ENCODE results near the gene TMEM108. TPM values are rescaled to one million over a fixed set of nuclear protein-coding genes. Genes with fewer than 3 reads are reported as not detected.

The TMEM108 gene
- total RNA-seq, 4 donors from 2014 or later, result 0.54 to 2.9 (median 1.4) TPM

DNA sequence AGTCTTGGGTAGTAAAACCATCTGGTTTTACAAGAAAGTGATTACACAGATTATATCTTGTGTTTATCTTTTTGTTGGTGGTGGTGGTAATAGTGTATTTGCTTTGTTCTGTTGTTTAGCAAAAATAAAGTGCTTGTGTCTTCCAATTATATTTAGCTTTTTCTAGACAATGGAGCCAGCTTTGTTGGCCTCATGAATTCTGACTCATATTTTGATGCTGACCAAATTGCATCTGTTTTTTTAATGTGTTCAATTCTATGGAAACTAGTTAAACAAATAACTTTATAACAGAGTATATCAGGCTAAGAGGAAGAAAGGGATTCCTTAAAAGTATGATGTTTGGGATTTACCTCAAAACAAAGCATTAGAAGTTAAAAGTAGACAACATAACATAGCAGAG lies 292.3 kb downstream of the TMEM108 start:
- TF ChIP-seq POLR2A (IDR thresholded peaks at IDR 0.05), result no peak
- TF ChIP-seq, protein P1, sequence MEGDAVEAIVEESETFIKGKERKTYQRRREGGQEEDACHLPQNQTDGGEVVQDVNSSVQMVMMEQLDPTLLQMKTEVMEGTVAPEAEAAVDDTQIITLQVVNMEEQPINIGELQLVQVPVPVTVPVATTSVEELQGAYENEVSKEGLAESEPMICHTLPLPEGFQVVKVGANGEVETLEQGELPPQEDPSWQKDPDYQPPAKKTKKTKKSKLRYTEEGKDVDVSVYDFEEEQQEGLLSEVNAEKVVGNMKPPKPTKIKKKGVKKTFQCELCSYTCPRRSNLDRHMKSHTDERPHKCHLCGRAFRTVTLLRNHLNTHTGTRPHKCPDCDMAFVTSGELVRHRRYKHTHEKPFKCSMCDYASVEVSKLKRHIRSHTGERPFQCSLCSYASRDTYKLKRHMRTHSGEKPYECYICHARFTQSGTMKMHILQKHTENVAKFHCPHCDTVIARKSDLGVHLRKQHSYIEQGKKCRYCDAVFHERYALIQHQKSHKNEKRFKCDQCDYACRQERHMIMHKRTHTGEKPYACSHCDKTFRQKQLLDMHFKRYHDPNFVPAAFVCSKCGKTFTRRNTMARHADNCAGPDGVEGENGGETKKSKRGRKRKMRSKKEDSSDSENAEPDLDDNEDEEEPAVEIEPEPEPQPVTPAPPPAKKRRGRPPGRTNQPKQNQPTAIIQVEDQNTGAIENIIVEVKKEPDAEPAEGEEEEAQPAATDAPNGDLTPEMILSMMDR (IDR thresholded peaks at IDR 0.05), result no peak
- intact Hi-C loops (cut with DNase I; ENCODE audit: low total_unique reads), result no loop called here
- H3K4me3 ChIP-seq (ENCODE audit: low read depth, poor library complexity, severe bottlenecking), result no peak overlapping the region
- no peak for DNase-seq (ENCODE audit: low spot score in 2 of 2)

DNA sequence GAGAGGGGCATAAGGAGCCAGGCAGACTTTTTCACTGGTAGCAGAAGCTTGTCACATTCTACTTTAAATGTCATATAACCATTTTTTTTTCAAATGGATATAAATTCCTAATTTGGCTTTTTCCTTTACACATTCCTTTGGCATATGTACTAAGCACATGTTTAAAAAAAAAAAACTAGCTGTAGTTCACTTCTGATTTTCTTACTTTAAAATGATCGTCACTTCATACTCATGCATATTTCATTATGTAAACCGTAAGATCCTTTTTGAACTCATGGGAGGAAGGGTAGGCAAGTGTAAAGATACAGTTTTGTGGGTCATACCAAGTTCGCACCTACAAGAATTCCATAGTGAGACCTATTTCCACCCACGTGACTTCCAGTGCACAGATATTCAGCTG lies 316.5 kb downstream of the TMEM108 start:
- no peak for DNase-seq (ENCODE audit: low spot score in 2 of 2)
- H3K4me3 ChIP-seq (ENCODE audit: low read depth, poor library complexity, severe bottlenecking), result no peak overlapping the region
- TF ChIP-seq, protein P1 (IDR thresholded peaks at IDR 0.05), result no peak
- TF ChIP-seq POLR2A (IDR thresholded peaks at IDR 0.05), result no peak
- WGBS, 2 donors, result 74 to 75% methylated on average over 4 of the region's 4 CpGs
- intact Hi-C loops (cut with DNase I; ENCODE audit: low total_unique reads), result no loop called here

DNA sequence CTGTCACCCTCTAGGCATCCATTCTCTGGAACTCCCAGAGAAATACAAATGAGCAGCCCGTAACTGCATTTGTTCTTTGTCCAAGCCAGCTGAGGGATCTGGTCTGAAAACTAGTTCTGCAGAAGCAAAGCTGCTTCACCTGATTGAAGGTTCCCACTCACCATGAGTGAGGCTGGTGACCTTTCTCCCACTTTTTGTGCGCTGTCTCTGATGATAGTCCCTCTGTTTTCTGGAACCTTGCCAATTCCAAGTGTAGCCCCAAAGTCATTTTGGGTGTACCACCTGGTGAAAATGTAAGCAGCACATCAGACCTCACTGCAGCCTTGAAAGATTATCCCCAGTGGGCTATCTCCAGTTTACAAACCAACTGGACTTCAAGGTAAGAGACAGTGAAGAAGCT lies 322.3 kb downstream of the TMEM108 start:
- intact Hi-C loops (cut with DNase I; ENCODE audit: low total_unique reads), result no loop called here
- no peak for TF ChIP-seq POLR2A (IDR thresholded peaks at IDR 0.05)
- TF ChIP-seq, protein P1 (IDR thresholded peaks at IDR 0.05), result no peak
- WGBS, 2 donors, result 91 to 94% methylated on average over 2 of the region's 2 CpGs
- DNase-seq (ENCODE audit: low spot score in 2 of 2), result no peak
- no peak overlapping the region for H3K4me3 ChIP-seq (ENCODE audit: low read depth, poor library complexity, severe bottlenecking)

DNA sequence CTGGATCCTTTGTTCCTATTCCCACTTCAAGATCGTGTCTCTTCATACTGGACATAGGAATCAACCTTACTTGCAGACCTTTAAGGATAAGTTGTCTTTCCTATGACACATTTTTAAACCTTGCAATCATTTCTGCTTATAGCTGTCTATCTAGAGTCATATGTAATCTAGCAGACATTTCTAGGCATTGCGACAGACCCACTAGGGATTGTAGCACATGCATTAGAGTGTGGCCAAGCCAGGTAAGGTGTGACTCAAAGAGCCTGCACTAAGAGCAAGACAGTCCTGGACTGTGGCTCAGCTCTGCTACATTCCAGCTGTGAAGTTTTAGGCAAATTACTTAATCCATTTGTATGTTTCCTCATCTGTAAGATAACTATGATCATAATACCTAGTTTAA lies 322.8 kb downstream of the TMEM108 start:
- no peak for DNase-seq (ENCODE audit: low spot score in 2 of 2)
- no peak overlapping the region for H3K4me3 ChIP-seq (ENCODE audit: low read depth, poor library complexity, severe bottlenecking)
- 93 to 97% methylated on average over 2 of the region's 2 CpGs for WGBS, 2 donors
- intact Hi-C loops (cut with DNase I; ENCODE audit: low total_unique reads), result no loop called here
- TF ChIP-seq, protein P1 (IDR thresholded peaks at IDR 0.05), result no peak
- TF ChIP-seq POLR2A (IDR thresholded peaks at IDR 0.05), result no peak

DNA sequence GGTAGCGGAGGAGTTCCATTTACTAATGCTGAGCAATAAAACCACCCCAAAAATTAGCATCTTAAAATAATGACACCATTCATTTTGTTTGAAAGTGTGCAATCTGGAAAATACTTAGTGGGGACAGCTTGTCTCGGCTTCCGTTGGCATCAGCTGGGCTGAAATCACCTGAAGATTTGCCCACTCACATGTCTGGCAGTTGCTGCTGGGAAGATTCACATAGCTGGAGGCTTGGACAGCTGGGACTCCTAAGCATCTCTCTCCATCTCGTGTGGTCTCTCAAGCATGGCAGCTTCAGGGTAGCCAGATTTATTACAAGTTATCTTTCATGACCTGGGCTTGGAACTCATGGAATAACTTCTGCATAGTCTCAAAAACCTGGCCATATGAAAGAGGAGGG lies 323.2 kb downstream of the TMEM108 start:
- 83 to 88% methylated on average over 4 of the region's 4 CpGs for WGBS, 2 donors
- no peak overlapping the region for H3K4me3 ChIP-seq (ENCODE audit: low read depth, poor library complexity, severe bottlenecking)
- TF ChIP-seq, protein P1 (IDR thresholded peaks at IDR 0.05), result no peak
- TF ChIP-seq POLR2A (IDR thresholded peaks at IDR 0.05), result no peak
- DNase-seq (ENCODE audit: low spot score in 2 of 2), result no peak
- intact Hi-C loops (cut with DNase I; ENCODE audit: low total_unique reads), result no loop called here

DNA sequence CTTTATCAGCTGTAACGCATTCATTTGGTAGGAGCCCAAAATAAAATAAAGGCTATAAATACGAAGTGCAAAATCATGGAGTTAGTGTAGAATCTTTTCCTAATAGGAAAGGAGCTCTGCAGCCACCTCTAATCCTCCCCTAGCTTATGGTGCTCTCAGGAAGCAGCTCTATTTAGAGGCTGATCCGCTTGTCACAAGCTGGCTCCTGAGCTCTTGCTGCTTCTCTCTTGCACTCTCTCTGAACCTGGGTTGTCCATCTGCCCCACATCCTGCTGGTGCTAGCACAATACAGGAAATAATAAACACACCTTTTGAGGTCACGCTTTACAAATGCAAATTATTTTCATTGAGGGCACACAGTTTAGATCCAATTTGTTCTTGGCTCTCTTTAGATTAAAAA lies 324.3 kb downstream of the TMEM108 start:
- WGBS, 2 donors, result 85 to 86% methylated on average over 4 of the region's 4 CpGs
- H3K4me3 ChIP-seq (ENCODE audit: low read depth, poor library complexity, severe bottlenecking), result no peak overlapping the region
- DNase-seq (ENCODE audit: low spot score in 2 of 2), result no peak
- no peak for TF ChIP-seq POLR2A (IDR thresholded peaks at IDR 0.05)
- TF ChIP-seq, protein P1 (IDR thresholded peaks at IDR 0.05), result no peak
- intact Hi-C loops (cut with DNase I; ENCODE audit: low total_unique reads), result no loop called here

Measured in lower leg skin (tissue), 4 donors.